Ascending aorta (tissue), 2 donors: ENCODE results near the gene IMPG2. TPM values are rescaled to one million over a fixed set of nuclear protein-coding genes. Genes with fewer than 3 reads are reported as not detected.

ENCODE experiments used
- DNase-seq, 2 donors: peaks; one replicate each; pipeline ENCODE4 v3.0.0-alpha.2; 2019; ENCODE audit warnings: low spot score in 2 of 2
- H3K27ac ChIP-seq, 2 donors: fragments of 200-600 bp; sonication (generic); one replicate each; pipeline ENCODE4 v1.5.1; 2016 to 2017; ENCODE audit warnings: mild to moderate bottlenecking in 1 of 2
- H3K27me3 ChIP-seq: fragments of 200-600 bp; sonication (generic); one replicate; pipeline ENCODE4 v1.5.1; 2017
- H3K36me3 ChIP-seq, 2 donors: fragments of 200-600 bp; sonication (generic); one replicate each; pipeline ENCODE4 v1.5.1; 2016
- H3K4me1 ChIP-seq, 2 donors: fragments of 200-600 bp; sonication (generic); one replicate each; pipeline ENCODE4 v1.5.1; 2016 to 2017; ENCODE audit warnings: mild to moderate bottlenecking in 1 of 2
- H3K4me3 ChIP-seq, 2 donors: fragments of 200-600 bp; sonication (generic); one replicate each; pipeline ENCODE4 v1.5.1; 2016 to 2017; ENCODE audit warnings: mild to moderate bottlenecking in 1 of 2
- H3K9me3 ChIP-seq, 2 donors: fragments of 200-600 bp; sonication (generic); one replicate each; pipeline ENCODE4 v1.5.1; 2016
- intact Hi-C: fragments of 100-400 bp; cut with DNase I; formaldehyde crosslinking; loops from one replicate; pipeline ENCODE4 v1.15.1; 2023
- total RNA-seq: library from RNA; depleted of rRNA; stranded (reverse); fragments of >200 nt; gene quantifications from one replicate; pipeline ENCODE4 v1.1.0, GENCODE V29; 2016
- TF ChIP-seq, protein P1 (sequence below), 3 experiments: fragments of 200-600 bp in 2 of 3; fragments of 450-650 bp in 1 of 3; sonication (generic) in 2 of 3; IDR thresholded peaks; one replicate each; pipeline ENCODE4 v1.5.1; 2016 to 2019; ENCODE audit warnings: antibody characterized with exemption in 3 of 3, mild to moderate bottlenecking in 1 of 3, moderate library complexity in 1 of 3

Gene IMPG2
- total RNA-seq, 1 donor from 2014 or later: 0.11 TPM

- intact Hi-C loops: loop anchor here (2.0 kb wide), 1 partner anchor 58 kb away; no protein-coding TSS in a partner anchor
- Histone ChIP-seq H3K27ac (peak overlapping the region; percentile 58 to 75), H3K9me3 (no peaks in the 10 kb centered on the region), H3K4me3 (no peak overlapping the region), H3K4me1 (peaks cover 4 to 21% of the 10 kb centered on the region in 2 donors), H3K27me3 (no peaks in the 10 kb centered on the region), H3K36me3 (no peaks in the 10 kb centered on the region)
- TF ChIP-seq, protein P1, sequence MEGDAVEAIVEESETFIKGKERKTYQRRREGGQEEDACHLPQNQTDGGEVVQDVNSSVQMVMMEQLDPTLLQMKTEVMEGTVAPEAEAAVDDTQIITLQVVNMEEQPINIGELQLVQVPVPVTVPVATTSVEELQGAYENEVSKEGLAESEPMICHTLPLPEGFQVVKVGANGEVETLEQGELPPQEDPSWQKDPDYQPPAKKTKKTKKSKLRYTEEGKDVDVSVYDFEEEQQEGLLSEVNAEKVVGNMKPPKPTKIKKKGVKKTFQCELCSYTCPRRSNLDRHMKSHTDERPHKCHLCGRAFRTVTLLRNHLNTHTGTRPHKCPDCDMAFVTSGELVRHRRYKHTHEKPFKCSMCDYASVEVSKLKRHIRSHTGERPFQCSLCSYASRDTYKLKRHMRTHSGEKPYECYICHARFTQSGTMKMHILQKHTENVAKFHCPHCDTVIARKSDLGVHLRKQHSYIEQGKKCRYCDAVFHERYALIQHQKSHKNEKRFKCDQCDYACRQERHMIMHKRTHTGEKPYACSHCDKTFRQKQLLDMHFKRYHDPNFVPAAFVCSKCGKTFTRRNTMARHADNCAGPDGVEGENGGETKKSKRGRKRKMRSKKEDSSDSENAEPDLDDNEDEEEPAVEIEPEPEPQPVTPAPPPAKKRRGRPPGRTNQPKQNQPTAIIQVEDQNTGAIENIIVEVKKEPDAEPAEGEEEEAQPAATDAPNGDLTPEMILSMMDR (IDR thresholded peaks at IDR 0.05): no peak
- DNase-seq: no peak
These were observed 68.1 kb downstream of the IMPG2 start for GRCh38 chr3:101252307-101252706.

DNA sequence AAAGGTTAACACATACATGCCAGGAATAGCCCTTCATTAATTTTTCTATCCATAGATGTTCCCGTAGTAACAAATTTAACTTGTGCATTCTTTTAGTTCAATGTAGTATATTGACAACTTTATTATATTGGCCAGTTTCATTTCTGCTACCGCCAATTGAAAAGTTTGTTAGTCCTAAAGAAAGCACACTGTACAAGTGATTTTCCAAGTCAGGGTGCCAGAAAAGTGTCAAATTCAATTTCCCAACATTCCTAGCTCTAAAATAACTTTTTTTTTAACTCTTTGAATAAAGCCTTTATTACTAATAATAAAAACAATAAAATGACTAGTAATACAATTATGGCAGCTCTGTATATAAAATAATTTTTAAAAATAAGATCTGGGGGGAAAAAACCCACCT lies 68.9 kb downstream of the IMPG2 start:
- Histone ChIP-seq H3K4me3 (no peak overlapping the region), H3K27ac (peak overlapping the region; percentile 12 to 58), H3K9me3 (no peaks in the 10 kb centered on the region), H3K4me1 (peaks cover 4 to 21% of the 10 kb centered on the region in 2 donors), H3K27me3 (no peaks in the 10 kb centered on the region), H3K36me3 (no peaks in the 10 kb centered on the region)
- no peak for DNase-seq
- intact Hi-C loops: no loop called here
- TF ChIP-seq, protein P1 (IDR thresholded peaks at IDR 0.05): no peak

DNA sequence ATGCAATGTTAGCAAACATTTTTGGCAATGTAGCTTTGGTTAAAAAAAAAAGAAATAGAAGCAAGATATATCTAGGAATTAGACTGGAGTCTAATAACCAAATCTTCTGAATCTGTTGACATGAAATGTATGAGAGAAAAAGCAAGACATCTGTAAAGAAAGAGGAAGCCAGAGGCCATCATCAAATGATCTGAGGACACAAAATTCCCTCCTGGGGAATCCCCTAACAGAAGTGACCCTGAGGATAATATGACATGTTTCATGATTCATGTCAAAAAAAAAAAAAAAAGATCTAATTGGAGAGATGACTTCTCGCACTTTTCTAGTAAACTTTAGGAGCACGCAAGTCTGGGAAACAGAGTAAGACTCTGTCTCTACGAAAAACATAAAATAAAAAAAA lies 70.9 kb downstream of the IMPG2 start:
- no peak overlapping the region for H3K4me3 ChIP-seq
- H3K27ac ChIP-seq: no peak overlapping the region
- TF ChIP-seq, protein P1 (IDR thresholded peaks at IDR 0.05): no peak
- no peak for DNase-seq
- no peaks in the 10 kb centered on the region for H3K36me3 ChIP-seq
- no peaks in the 10 kb centered on the region for H3K27me3 ChIP-seq
- no peaks in the 10 kb centered on the region for H3K9me3 ChIP-seq
- intact Hi-C loops: no loop called here
- H3K4me1 ChIP-seq: peaks cover 4 to 21% of the 10 kb centered on the region in 2 donors

DNA sequence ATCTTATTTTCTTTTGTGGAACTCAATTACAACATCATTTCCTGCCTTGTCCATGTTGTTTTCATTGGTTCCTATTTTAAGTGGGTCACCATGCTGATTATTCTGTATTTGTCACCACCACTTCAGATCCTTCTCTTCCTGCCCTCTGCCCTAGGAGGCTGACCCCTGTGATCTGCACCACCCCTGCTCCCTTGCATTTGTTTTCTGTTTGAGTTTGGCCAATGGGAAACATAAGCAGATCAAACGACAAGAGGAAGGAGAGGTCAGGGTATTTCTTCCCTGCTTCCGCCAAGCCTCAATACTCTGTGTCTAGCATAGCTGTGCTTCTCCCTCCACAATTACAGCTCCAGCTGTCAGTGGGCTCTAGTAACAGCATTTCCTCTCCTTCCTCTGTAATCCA lies 71.6 kb downstream of the IMPG2 start:
- Histone ChIP-seq H3K27ac (no peak overlapping the region), H3K4me1 (peaks cover 0 to 16% of the 10 kb centered on the region in 2 donors), H3K36me3 (no peaks in the 10 kb centered on the region), H3K9me3 (no peaks in the 10 kb centered on the region), H3K27me3 (no peaks in the 10 kb centered on the region), H3K4me3 (no peak overlapping the region)
- TF ChIP-seq, protein P1 (IDR thresholded peaks at IDR 0.05): no peak
- no peak for DNase-seq
- intact Hi-C loops: no loop called here

GRCh38 chr3:101244212-101244575 lies 76.2 kb downstream of the IMPG2 start:
- no peak overlapping the region for H3K27ac ChIP-seq
- intact Hi-C loops: no loop called here
- no peak for DNase-seq
- no peak overlapping the region for H3K4me3 ChIP-seq
- no peaks in the 10 kb centered on the region for H3K36me3 ChIP-seq
- TF ChIP-seq, protein P1 (IDR thresholded peaks at IDR 0.05): no peak
- no peaks in the 10 kb centered on the region for H3K27me3 ChIP-seq
- no peaks in the 10 kb centered on the region for H3K9me3 ChIP-seq
- H3K4me1 ChIP-seq: no peaks in the 10 kb centered on the region
